ENCODE results near the gene DTX1.

DNA sequence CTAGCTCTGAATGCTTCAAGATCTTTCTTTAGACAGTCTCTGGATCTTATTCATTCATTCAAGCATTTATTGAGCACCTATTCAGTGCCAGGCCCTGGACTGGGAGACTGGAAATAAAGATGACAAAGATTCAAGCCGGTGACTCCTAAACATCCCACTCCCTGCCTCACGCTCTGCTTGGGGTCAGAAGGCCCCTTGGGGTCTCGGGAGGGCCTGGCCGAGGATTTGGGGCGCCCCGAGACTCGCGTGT, 224 bp upstream of the DTX1 start:
- TF ChIP-seq, protein P1, sequence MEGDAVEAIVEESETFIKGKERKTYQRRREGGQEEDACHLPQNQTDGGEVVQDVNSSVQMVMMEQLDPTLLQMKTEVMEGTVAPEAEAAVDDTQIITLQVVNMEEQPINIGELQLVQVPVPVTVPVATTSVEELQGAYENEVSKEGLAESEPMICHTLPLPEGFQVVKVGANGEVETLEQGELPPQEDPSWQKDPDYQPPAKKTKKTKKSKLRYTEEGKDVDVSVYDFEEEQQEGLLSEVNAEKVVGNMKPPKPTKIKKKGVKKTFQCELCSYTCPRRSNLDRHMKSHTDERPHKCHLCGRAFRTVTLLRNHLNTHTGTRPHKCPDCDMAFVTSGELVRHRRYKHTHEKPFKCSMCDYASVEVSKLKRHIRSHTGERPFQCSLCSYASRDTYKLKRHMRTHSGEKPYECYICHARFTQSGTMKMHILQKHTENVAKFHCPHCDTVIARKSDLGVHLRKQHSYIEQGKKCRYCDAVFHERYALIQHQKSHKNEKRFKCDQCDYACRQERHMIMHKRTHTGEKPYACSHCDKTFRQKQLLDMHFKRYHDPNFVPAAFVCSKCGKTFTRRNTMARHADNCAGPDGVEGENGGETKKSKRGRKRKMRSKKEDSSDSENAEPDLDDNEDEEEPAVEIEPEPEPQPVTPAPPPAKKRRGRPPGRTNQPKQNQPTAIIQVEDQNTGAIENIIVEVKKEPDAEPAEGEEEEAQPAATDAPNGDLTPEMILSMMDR (IDR thresholded peaks at IDR 0.05): no peak
- no peak for TF ChIP-seq POLR2A (IDR thresholded peaks at IDR 0.05)
